ENCODE results near the gene DLL3. TPM values are rescaled to one million over a fixed set of nuclear protein-coding genes. Genes with fewer than 3 reads are reported as not detected.
A peak's percentile ranks its signal among the peaks of the same experiment; 100 is the strongest.

DLL3 gene
- total RNA-seq, 2 donors from 2014 or later: 2.0 to 4.3 TPM

- 80 to 83% methylated on average over 3 of the region's 3 CpGs for WGBS, 2 experiments (ENCODE audit: insufficient coverage in 1 of 2, insufficient read length in 1 of 2)
- Histone ChIP-seq H3K4me1 (ENCODE audit: control insufficient read depth, insufficient read depth, low read length) (no peaks in the 10 kb centered on the region), H3K9ac (ENCODE audit: extremely low read depth, low read length, poor library complexity, severe bottlenecking) (no peak overlapping the region), H3K36me3 (ENCODE audit: control insufficient read depth, insufficient read depth, low read length) (peaks cover 3% of the 10 kb centered on the region), H3K27me3 (ENCODE audit: control insufficient read depth, insufficient read depth, low read length, poor library complexity, severe bottlenecking) (peaks cover 36% of the 10 kb centered on the region), H3K4me3 (ENCODE audit: low read length) (no peak overlapping the region), H3K9me3 (ENCODE audit: control insufficient read depth, low read length) (no peaks in the 10 kb centered on the region), H3K27ac (ENCODE audit: low read depth, low read length) (no peak overlapping the region)
- peaks cover 19% of the 10 kb centered on the region for H3K4me1 Mint-ChIP-seq
- peaks cover 15% of the 10 kb centered on the region for H3K36me3 Mint-ChIP-seq (ENCODE audit: low read depth)
- peaks cover 25% of the 10 kb centered on the region for H3K27me3 Mint-ChIP-seq (ENCODE audit: insufficient read depth)
- H3K27ac Mint-ChIP-seq: no peak overlapping the region
- no peaks in the 10 kb centered on the region for H3K9me3 Mint-ChIP-seq
- DNase-seq: no peak
- peak overlapping the region; percentile 84 for H3K4me3 Mint-ChIP-seq
- TF ChIP-seq CTCF (conservative IDR thresholded peaks at IDR 0.05): no peak
Observed at GRCh38 chr19:39517432-39517831, 18.7 kb downstream of the DLL3 start.

- peak; percentile 77 for DNase-seq
- H3K4me3 Mint-ChIP-seq: peak overlapping the region; percentile 41
Observed at GRCh38 chr19:39518458-39518857, 19.7 kb downstream of the DLL3 start.

GRCh38 chr19:39518975-39519374 is 20.2 kb downstream of the DLL3 start:
- Histone ChIP-seq H3K9ac (ENCODE audit: extremely low read depth, low read length, poor library complexity, severe bottlenecking) (no peak overlapping the region), H3K36me3 (ENCODE audit: control insufficient read depth, insufficient read depth, low read length) (peaks cover 3% of the 10 kb centered on the region), H3K9me3 (ENCODE audit: control insufficient read depth, low read length) (no peaks in the 10 kb centered on the region), H3K27ac (ENCODE audit: low read depth, low read length) (no peak overlapping the region), H3K4me3 (ENCODE audit: low read length) (no peak overlapping the region), H3K4me1 (ENCODE audit: control insufficient read depth, insufficient read depth, low read length) (no peaks in the 10 kb centered on the region), H3K27me3 (ENCODE audit: control insufficient read depth, insufficient read depth, low read length, poor library complexity, severe bottlenecking) (peaks cover 23% of the 10 kb centered on the region)
- TF ChIP-seq CTCF (conservative IDR thresholded peaks at IDR 0.05): no peak
- peaks cover 19% of the 10 kb centered on the region for H3K4me1 Mint-ChIP-seq
- 74% methylated on average over 6 to 9 of the region's 9 CpGs for whole genome bisulfite sequencing, 2 experiments (ENCODE audit: insufficient coverage in 1 of 2, insufficient read length in 1 of 2)
- H3K36me3 Mint-ChIP-seq (ENCODE audit: low read depth): peaks cover 21% of the 10 kb centered on the region
- peak overlapping the region; percentile 64 for H3K27ac Mint-ChIP-seq
- peak overlapping the region; percentile 41 for H3K4me3 Mint-ChIP-seq
- peaks cover 12% of the 10 kb centered on the region for H3K27me3 Mint-ChIP-seq (ENCODE audit: insufficient read depth)
- no peaks in the 10 kb centered on the region for H3K9me3 Mint-ChIP-seq
- DNase-seq: peak; percentile 75

More at GRCh38 chr19:39518458-39518857, 19.7 kb downstream of the DLL3 start:
- peaks cover 28% of the 10 kb centered on the region for H3K27me3 ChIP-seq (ENCODE audit: control insufficient read depth, insufficient read depth, low read length, poor library complexity, severe bottlenecking)
- no peak overlapping the region for H3K27ac ChIP-seq (ENCODE audit: low read depth, low read length)
- TF ChIP-seq CTCF (conservative IDR thresholded peaks at IDR 0.05): no peak
- no peaks in the 10 kb centered on the region for H3K9me3 ChIP-seq (ENCODE audit: control insufficient read depth, low read length)
- Mint-ChIP-seq H3K36me3 (ENCODE audit: low read depth) (peaks cover 21% of the 10 kb centered on the region), H3K4me1 (peaks cover 19% of the 10 kb centered on the region), H3K27me3 (ENCODE audit: insufficient read depth) (peaks cover 17% of the 10 kb centered on the region), H3K9me3 (no peaks in the 10 kb centered on the region), H3K27ac (peak overlapping the region; percentile 64)
- H3K4me1 ChIP-seq (ENCODE audit: control insufficient read depth, insufficient read depth, low read length): no peaks in the 10 kb centered on the region
- WGBS, 2 experiments (ENCODE audit: insufficient coverage in 1 of 2, insufficient read length in 1 of 2): 91% methylated on average over 4 of the region's 5 CpGs; no CpG with 5 or more reads in 1 of the 2 experiments
- peaks cover 3% of the 10 kb centered on the region for H3K36me3 ChIP-seq (ENCODE audit: control insufficient read depth, insufficient read depth, low read length)
- H3K9ac ChIP-seq (ENCODE audit: extremely low read depth, low read length, poor library complexity, severe bottlenecking): no peak overlapping the region
- no peak overlapping the region for H3K4me3 ChIP-seq (ENCODE audit: low read length)
